ENCODE data around the gene INSIG1. TPM values are rescaled to one million over a fixed set of nuclear protein-coding genes. Genes with fewer than 3 reads are reported as not detected.

Gene INSIG1
- total RNA-seq = 133 and 241 TPM in 2 replicates

DNA sequence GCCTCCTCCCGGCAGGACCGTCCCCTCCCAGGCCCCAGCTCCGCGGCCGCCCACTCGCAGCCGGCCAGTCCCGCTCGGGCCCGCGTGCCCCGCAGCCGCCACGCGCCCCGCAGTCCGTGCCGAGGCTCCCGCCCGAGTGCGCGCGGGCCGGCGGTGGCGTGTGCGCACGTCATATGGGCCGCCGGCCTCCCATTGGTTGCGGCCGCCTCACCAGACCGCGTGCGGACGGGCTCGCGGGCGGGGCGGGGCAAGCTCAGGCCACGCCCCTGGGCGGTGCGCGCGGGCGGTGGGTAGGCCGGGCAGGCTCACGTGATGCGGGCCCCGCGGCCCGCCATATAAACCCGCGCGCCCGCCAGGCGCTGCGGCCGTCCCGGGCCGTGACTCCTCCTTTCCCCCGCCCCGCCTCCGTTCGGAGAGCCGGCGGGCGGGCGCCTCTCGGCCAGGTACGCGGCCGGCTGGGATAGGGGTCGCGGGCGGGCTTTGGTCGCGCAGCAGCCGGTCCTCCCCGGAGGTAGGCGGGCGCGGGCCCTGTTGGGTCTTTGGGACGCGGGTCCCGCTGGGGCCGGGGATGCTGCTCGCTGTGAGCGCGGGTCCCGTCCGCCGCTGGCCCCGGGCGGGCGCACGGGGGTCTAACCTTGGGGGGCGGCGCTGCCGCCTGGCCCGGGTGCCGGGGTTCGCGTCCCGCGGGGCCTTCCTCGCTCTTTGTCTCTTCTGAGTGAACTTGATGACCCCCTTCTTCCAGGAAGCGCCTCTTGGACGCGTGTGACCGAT lies at the start of gene INSIG1:
TSS of gene INSIG1 (plus strand) at position 362 of the 771 bp plus-strand sequence. CDS start at position 770, 408 bp downstream.

Other genes starting within 250 kb of the INSIG1 start
- gene HTR5A, start 227.6 kb upstream of the INSIG1 start, total RNA-seq = not detected in 2 replicates
- gene EN2, start 160.3 kb downstream of the INSIG1 start, total RNA-seq = not detected in 2 replicates
- gene CNPY1, start 248.7 kb downstream of the INSIG1 start, total RNA-seq = not detected in 2 replicates

All from mesangial cell (primary cell).